Activated T-cell treated with anti-CD3 and anti-CD28 coated beads, Interleukin-2, amount 50 U/mL, for 4 hours (primary cell): ENCODE measurements around the gene C2CD2. TPM values are rescaled to one million over a fixed set of nuclear protein-coding genes. Genes with fewer than 3 reads are reported as not detected.
A peak's percentile ranks its signal among the peaks of the same experiment; 100 is the strongest.

Experiments used
- ATAC-seq, 2 donors: fragments of 200-7000 bp; cut with Tn5 transposase; one replicate each; pipeline ENCODE4 v1.10.0; 2021
- DNase-seq: peaks from one replicate; pipeline ENCODE4 v3.0.0-alpha.2; 2020
- H3K27me3 Mint-ChIP-seq: one replicate; pipeline ENCODE4 v1.8.0; 2021; ENCODE audit warnings: low read depth, mixed read lengths
- H3K36me3 Mint-ChIP-seq: one replicate; pipeline ENCODE4 v1.8.0; 2022; ENCODE audit warnings: mixed read lengths; ENCODE audit not compliant: insufficient read depth
- H3K4me1 Mint-ChIP-seq: one replicate; pipeline ENCODE4 v1.8.0; 2021; ENCODE audit warnings: low read depth, mixed read lengths
- H3K4me3 Mint-ChIP-seq: one replicate; pipeline ENCODE4 v1.8.0; 2021; ENCODE audit warnings: mild to moderate bottlenecking, moderate library complexity, mixed read lengths
- H3K9me3 Mint-ChIP-seq: one replicate; pipeline ENCODE4 v1.8.0; 2021; ENCODE audit warnings: mixed read lengths
- total RNA-seq, 3 donors: library from RNA; stranded (reverse); gene quantifications; one replicate each; pipeline ENCODE4 v1.2.1, GENCODE V29; 2021

The C2CD2 gene
- total RNA-seq, 3 donors from 2014 or later: 1.6 to 7.4 (median 4.3) TPM

DNA sequence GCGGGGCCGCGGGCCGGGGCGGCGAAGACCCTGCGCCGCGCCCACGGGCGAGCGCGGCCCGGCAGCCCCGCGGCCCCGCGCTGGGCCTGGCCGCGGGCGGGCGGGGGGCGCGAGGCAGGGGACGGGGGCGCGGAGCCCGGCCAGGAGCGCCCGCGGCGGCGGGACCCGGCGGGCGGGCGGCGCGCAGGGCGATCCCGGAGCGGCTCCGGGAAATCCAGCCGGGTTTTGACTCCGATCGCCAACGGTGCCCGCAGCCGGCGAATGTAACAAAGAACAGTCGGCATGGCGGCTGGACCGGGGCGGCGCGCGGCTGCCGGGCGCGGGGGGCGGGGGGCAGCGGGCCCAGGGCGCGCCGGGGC lies 75.0 kb downstream of the C2CD2 start:
- Mint-ChIP-seq H3K4me1 (peaks cover 26% of the 10 kb centered on the region), H3K36me3 (peaks cover 2% of the 10 kb centered on the region), H3K4me3 (no peak overlapping the region), H3K27me3 (no peaks in the 10 kb centered on the region), H3K9me3 (no peaks in the 10 kb centered on the region)
- peak; percentile 72 to 79 for ATAC-seq
- DNase-seq: peak; percentile 72

DNA sequence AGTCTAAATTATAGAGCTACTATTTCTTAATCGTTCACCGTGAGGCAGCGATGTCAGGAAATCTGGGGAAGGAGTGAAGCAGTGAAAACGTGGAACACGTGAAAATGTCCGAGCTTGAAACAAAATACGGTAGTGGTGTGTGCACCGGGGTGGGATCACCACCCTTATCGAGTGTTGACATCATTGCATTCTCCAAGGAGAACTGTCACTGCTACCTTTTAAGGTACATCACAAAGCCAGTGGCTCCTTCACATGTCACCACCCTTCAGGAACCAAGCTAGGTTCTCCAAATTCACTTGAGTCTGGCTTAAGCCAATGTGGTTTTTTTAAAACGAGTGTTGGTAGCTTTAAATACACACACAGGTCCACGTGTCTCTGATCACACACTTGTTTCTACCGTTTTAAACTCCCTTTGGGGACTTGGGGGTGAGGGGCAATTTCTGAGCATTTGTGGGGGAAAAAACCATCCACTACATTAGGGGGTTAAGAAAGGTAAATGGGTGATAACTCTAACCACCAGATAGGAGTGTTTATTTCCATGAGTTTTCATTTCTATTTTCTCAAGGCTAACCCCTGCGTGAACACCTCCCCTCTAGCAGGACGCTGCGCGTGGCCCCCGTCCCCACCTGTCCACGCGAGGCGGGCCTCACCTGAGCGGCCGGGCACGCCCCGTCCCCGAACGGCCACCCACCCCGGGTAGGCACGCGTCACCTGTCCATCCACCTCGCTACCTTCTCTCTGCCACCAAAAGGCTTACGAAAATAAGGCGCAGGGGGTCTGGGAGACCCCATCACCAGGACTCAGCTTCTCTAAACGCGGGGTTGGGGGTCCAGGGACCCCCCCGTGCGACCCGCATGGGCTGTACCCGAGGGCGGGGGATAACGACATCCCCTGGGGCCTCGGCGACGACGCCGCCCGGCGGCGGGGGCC lies 75.7 kb downstream of the C2CD2 start:
- peak; percentile 23 for ATAC-seq
- Mint-ChIP-seq H3K4me1 (peaks cover 26% of the 10 kb centered on the region), H3K4me3 (peak overlapping the region; percentile 83), H3K27me3 (no peaks in the 10 kb centered on the region), H3K36me3 (peaks cover 2% of the 10 kb centered on the region), H3K9me3 (no peaks in the 10 kb centered on the region)
- peak; percentile 35 for DNase-seq

- Mint-ChIP-seq H3K4me3 (peak overlapping the region; percentile 83), H3K36me3 (peaks cover 2% of the 10 kb centered on the region), H3K4me1 (peaks cover 26% of the 10 kb centered on the region), H3K9me3 (no peaks in the 10 kb centered on the region), H3K27me3 (no peaks in the 10 kb centered on the region)
- DNase-seq: no peak
- ATAC-seq: no peak
Observed at GRCh38 chr21:41876928-41877652, 76.7 kb downstream of the C2CD2 start.

DNA sequence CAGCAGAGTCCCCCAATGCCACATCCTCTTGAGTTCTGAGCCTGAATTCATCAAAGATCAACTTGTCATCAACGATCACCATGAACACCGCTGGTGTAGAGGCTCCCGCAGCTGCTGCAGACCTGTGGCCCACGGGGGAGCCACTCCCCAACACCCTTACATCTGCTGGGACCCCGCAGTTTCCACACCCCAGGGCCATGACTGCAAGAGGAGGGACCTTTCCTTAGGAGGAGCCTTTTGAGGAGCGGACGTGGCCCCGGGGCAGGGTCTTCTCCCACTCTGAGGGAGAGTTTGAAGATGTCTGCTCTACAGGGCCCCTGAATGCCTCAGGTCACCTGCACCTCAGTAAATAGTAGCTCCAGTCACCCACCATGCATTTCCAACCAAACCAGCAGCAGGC lies 77.4 kb downstream of the C2CD2 start:
- no peak for ATAC-seq
- Mint-ChIP-seq H3K27me3 (no peaks in the 10 kb centered on the region), H3K4me3 (peak overlapping the region; percentile 29), H3K4me1 (peaks cover 26% of the 10 kb centered on the region), H3K36me3 (peaks cover 5% of the 10 kb centered on the region), H3K9me3 (no peaks in the 10 kb centered on the region)
- no peak for DNase-seq

DNA sequence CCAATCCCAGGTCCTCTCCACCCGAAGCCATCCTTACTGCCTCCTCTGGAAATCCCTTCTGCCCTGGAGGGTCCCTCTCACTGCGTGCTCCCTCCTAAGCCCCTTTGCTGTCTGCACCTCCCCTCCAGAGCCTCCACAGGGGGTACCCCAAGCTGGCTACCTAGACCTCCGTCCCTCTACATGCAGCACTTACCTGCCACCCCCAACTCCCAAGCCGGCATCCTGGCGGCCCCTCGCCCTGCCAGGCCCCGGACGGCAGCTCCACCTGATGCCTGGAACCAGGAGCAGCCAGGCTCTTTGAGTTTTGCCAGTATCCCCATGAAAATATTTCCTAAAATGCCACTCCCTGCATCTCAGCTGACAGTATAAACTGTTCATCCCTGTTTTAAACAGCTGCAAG lies 78.7 kb downstream of the C2CD2 start:
- H3K4me3 Mint-ChIP-seq: no peak overlapping the region
- H3K36me3 Mint-ChIP-seq: peaks cover 5% of the 10 kb centered on the region
- H3K27me3 Mint-ChIP-seq: no peaks in the 10 kb centered on the region
- no peaks in the 10 kb centered on the region for H3K9me3 Mint-ChIP-seq
- peaks cover 26% of the 10 kb centered on the region for H3K4me1 Mint-ChIP-seq
- ATAC-seq: no peak
- DNase-seq: no peak

- no peak for ATAC-seq
- no peak for DNase-seq
- Mint-ChIP-seq H3K27me3 (no peaks in the 10 kb centered on the region), H3K36me3 (peaks cover 9% of the 10 kb centered on the region), H3K4me1 (peaks cover 26% of the 10 kb centered on the region), H3K4me3 (no peak overlapping the region), H3K9me3 (no peaks in the 10 kb centered on the region)
Observed at GRCh38 chr21:41874611-41875010, 79.2 kb downstream of the C2CD2 start.

DNA sequence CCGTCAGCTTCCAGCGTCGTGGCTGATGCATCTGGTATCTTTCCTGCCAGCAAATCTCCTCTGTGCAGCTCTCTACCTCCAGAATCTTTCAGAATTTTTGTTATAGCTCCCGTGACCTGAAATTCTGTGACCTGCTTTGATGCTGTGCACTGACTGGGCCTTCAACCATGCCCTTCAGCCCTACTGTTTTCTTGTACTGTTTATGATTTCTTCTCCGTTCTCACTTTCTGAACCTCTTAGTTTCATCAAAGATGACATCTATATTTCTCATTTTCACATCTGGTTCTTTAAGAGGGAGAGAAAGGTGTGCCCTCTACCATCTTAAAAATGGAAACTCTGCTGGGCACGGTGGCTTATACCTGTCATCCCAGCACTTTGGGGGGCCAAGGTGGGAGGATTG lies 80.4 kb downstream of the C2CD2 start:
- DNase-seq: no peak
- H3K4me1 Mint-ChIP-seq: peaks cover 26% of the 10 kb centered on the region

GRCh38 chr21:41873005-41873404 lies 80.8 kb downstream of the C2CD2 start:
- ATAC-seq: no peak
- Mint-ChIP-seq H3K9me3 (no peaks in the 10 kb centered on the region), H3K4me3 (no peak overlapping the region), H3K27me3 (no peaks in the 10 kb centered on the region), H3K36me3 (peaks cover 9% of the 10 kb centered on the region), H3K4me1 (peaks cover 26% of the 10 kb centered on the region)
- DNase-seq: no peak

More for the DNA sequence above, 80.4 kb downstream of the C2CD2 start:
- no peaks in the 10 kb centered on the region for H3K27me3 Mint-ChIP-seq
- H3K4me3 Mint-ChIP-seq: no peak overlapping the region
- peaks cover 9% of the 10 kb centered on the region for H3K36me3 Mint-ChIP-seq
- no peaks in the 10 kb centered on the region for H3K9me3 Mint-ChIP-seq
- ATAC-seq: no peak

DNA sequence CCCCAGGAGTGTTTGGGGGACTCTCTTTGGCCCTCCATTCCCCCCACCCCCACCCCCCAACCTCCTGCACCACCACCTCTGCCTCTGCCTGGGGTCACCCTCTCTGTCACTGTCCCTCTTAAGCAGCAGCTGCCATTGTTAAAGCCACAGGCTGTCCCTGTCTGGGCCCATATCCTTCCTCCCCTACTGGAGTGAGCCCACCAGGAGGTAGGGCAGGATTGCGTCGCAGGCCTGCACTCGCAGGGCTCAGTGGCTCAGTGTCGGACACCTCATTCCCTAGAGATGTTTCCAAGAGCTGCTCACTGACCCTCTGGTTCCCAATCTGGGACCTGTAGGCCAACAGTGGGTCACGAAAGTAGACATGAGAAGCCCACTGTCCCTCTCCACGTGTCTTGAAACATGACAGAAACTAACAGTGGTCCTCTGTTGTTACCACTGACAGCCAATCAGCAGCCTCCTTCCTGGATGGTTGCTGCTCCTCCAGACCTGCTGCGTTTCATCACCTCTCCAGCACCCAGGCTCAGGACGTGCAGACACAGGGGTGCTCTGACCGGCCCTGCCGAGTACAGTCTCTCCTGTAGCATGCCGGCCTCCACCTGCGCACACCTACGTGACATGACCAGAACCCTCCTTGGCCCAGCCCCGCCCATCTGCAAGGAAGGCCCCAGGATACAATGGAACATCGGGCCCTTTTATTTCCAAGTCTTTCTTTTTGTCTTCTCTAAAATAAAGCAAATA lies 82.4 kb downstream of the C2CD2 start:
- Mint-ChIP-seq H3K36me3 (peaks cover 9% of the 10 kb centered on the region), H3K27me3 (no peaks in the 10 kb centered on the region), H3K4me1 (peaks cover 10% of the 10 kb centered on the region), H3K9me3 (no peaks in the 10 kb centered on the region), H3K4me3 (no peak overlapping the region)
- ATAC-seq (no peak), DNase-seq (no peak)

- H3K36me3 Mint-ChIP-seq: peaks cover 9% of the 10 kb centered on the region
- no peak overlapping the region for H3K4me3 Mint-ChIP-seq
- no peaks in the 10 kb centered on the region for H3K27me3 Mint-ChIP-seq
- H3K9me3 Mint-ChIP-seq: no peaks in the 10 kb centered on the region
- ATAC-seq (no peak), DNase-seq (no peak)
- H3K4me1 Mint-ChIP-seq: peaks cover 14% of the 10 kb centered on the region
Observed at GRCh38 chr21:41869771-41870170, 84.0 kb downstream of the C2CD2 start.

DNA sequence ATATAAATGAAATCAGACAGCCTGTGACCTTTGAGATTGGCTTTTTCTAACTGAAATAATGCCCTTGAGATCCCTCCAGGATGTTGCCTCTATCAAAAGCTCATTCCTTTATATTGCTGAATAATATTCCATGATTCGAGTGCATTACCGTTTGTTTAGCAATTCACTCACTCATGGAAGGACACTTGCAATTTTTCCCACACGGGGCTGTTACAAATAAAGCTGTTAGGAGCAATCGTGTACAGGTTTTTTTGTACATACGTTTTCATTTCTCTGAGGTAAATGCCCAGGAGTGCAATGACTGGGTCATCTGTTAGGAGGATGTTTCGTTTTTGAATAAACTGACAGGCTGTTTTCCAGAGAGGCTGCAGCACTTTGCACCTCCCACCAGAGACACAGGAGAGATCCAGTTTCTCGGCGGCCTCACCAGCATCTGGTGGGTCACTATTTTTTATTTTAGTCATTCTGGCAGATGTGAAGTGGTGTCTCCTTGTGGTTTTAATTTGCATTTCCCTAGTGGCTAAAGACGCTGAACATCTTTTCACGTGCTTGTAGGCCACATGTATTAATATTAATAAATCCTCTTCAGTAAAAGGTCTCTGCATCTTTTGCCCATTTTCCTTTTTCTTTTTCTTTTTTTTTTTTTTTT lies 85.6 kb downstream of the C2CD2 start:
- Mint-ChIP-seq H3K27me3 (no peaks in the 10 kb centered on the region), H3K4me1 (peaks cover 18% of the 10 kb centered on the region), H3K4me3 (no peak overlapping the region), H3K9me3 (no peaks in the 10 kb centered on the region), H3K36me3 (peaks cover 7% of the 10 kb centered on the region)
- no peak for DNase-seq
- ATAC-seq: no peak

GRCh38 chr21:41867313-41867712 lies 86.5 kb downstream of the C2CD2 start:
- Mint-ChIP-seq H3K4me3 (no peak overlapping the region), H3K36me3 (peaks cover 7% of the 10 kb centered on the region), H3K27me3 (no peaks in the 10 kb centered on the region), H3K4me1 (peaks cover 21% of the 10 kb centered on the region), H3K9me3 (no peaks in the 10 kb centered on the region)
- ATAC-seq (no peak), DNase-seq (no peak)

DNA sequence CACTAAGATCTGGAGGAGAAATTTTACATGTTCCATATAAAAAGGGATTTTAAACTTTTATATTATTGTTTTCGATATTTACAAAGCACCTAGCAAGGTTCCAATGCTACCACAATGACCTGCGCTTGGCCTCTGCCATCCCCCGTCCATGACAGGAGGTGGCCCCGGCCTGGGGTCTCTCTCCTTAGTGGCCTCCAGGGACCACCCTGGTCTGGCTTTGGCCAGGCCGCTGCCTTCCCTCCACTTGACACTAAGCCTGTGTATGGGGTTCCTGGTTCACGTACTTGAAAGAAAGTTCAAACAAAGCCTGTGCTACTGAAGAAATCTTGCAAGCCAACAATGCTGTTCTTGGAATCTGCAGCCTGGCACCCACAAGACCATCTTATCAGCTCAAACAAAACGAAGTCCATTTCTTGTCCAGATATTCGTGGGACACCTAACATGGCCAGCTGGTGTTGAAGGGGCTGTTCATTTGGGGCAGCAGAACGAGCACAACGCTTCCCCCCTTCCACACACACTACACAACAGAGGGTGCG lies 87.5 kb downstream of the C2CD2 start:
- ATAC-seq (no peak), DNase-seq (no peak)
- H3K9me3 Mint-ChIP-seq: no peaks in the 10 kb centered on the region
- no peaks in the 10 kb centered on the region for H3K27me3 Mint-ChIP-seq
- peaks cover 21% of the 10 kb centered on the region for H3K4me1 Mint-ChIP-seq
- peaks cover 4% of the 10 kb centered on the region for H3K36me3 Mint-ChIP-seq
- no peak overlapping the region for H3K4me3 Mint-ChIP-seq
